ENCODE measurements around the gene CRLF1. TPM values are rescaled to one million over a fixed set of nuclear protein-coding genes. Genes with fewer than 3 reads are reported as not detected.

CRLF1 gene
- total RNA-seq, 2 donors from 2014 or later: 10.4 to 10.5 TPM

DNA sequence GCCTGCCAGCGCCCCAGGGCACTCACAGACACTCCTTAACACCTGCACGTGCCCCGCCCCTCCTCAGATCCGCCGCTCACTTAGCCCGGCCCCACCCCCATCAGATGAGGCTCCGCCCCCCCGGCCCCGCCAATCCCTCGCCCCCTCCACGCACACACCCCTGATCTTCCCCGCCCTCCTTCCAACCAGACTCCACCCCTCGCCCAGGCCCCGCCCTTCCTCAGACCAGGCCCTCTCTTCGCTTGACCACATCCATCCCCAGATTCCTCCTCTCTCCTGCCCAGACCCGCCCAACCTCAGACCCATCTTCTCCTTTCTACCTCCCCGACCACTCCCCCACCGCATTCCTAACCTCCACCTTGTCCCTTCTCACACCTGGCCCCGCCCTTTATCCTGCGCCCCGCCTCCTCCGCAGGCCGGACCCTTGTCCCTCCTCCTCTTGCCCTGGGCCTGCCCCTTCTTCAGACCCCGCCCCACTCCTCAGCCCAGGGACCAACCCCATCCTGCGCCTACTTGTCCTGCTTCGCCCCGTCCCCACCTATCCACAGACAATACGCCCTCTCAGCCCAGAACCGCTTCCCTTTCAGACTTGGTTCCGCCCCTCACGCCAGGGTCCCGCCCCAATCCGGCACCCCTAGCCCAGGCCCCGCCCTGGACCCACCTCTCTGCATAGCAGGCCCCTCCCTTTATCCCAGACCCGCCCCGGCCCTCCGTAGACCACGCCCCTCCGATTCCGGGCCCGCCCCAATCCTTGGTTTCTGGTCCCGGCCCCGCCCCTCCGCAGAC lies 29.8 kb upstream of the CRLF1 start:
- H3K27me3 ChIP-seq (ENCODE audit: control insufficient read depth, insufficient read depth, low read length, poor library complexity, severe bottlenecking): peaks cover 15% of the 10 kb centered on the region
- peak overlapping the region; percentile 74 for H3K4me3 Mint-ChIP-seq
- H3K9ac ChIP-seq (ENCODE audit: extremely low read depth, low read length, poor library complexity, severe bottlenecking): no peak overlapping the region
- DNase-seq: peak; percentile 100
- peak overlapping the region; percentile 84 for H3K27ac Mint-ChIP-seq
- no peaks in the 10 kb centered on the region for H3K9me3 ChIP-seq (ENCODE audit: control insufficient read depth, low read length)
- H3K36me3 ChIP-seq (ENCODE audit: control insufficient read depth, insufficient read depth, low read length): no peaks in the 10 kb centered on the region
- H3K4me3 ChIP-seq (ENCODE audit: low read length): peak overlapping the region; percentile 86
- 1 to 3% methylated on average over 10 to 40 of the region's 44 CpGs for WGBS, 2 experiments (ENCODE audit: insufficient coverage in 1 of 2, insufficient read length in 1 of 2)
- H3K4me1 Mint-ChIP-seq: peaks cover 4% of the 10 kb centered on the region
- H3K27ac ChIP-seq (ENCODE audit: low read depth, low read length): no peak overlapping the region
- H3K27me3 Mint-ChIP-seq (ENCODE audit: insufficient read depth): peaks cover 26% of the 10 kb centered on the region
- TF ChIP-seq, protein P1, sequence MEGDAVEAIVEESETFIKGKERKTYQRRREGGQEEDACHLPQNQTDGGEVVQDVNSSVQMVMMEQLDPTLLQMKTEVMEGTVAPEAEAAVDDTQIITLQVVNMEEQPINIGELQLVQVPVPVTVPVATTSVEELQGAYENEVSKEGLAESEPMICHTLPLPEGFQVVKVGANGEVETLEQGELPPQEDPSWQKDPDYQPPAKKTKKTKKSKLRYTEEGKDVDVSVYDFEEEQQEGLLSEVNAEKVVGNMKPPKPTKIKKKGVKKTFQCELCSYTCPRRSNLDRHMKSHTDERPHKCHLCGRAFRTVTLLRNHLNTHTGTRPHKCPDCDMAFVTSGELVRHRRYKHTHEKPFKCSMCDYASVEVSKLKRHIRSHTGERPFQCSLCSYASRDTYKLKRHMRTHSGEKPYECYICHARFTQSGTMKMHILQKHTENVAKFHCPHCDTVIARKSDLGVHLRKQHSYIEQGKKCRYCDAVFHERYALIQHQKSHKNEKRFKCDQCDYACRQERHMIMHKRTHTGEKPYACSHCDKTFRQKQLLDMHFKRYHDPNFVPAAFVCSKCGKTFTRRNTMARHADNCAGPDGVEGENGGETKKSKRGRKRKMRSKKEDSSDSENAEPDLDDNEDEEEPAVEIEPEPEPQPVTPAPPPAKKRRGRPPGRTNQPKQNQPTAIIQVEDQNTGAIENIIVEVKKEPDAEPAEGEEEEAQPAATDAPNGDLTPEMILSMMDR (conservative IDR thresholded peaks at IDR 0.05): no peak
- no peaks in the 10 kb centered on the region for H3K36me3 Mint-ChIP-seq (ENCODE audit: low read depth)
- no peaks in the 10 kb centered on the region for H3K9me3 Mint-ChIP-seq
- H3K4me1 ChIP-seq (ENCODE audit: control insufficient read depth, insufficient read depth, low read length): no peaks in the 10 kb centered on the region

DNA sequence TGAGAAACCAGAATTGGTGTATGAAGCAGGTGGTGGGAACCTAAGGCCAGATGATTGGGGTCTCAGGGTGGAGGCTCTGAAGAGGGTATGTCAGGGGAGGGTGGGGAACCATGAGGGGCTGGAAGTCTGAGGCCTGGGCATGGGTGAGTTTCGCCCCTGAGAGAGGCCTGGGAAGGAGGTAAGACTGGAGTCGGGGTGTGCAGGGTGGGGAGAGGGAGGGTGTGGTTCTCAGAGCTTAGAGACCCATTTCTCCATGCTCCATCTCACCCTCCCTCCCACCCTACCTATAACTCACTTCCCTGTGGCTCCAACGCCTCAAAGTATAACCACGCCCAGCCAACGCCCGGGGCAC lies 29.2 kb upstream of the CRLF1 start:
- H3K9ac ChIP-seq (ENCODE audit: extremely low read depth, low read length, poor library complexity, severe bottlenecking): no peak overlapping the region
- 16 to 28% methylated on average over 2 to 5 of the region's 6 CpGs for WGBS, 2 experiments (ENCODE audit: insufficient coverage in 1 of 2, insufficient read length in 1 of 2)
- no peaks in the 10 kb centered on the region for H3K9me3 ChIP-seq (ENCODE audit: control insufficient read depth, low read length)
- Mint-ChIP-seq H3K27ac (peak overlapping the region; percentile 84), H3K27me3 (ENCODE audit: insufficient read depth) (peaks cover 26% of the 10 kb centered on the region), H3K36me3 (ENCODE audit: low read depth) (no peaks in the 10 kb centered on the region), H3K4me3 (peak overlapping the region; percentile 74), H3K9me3 (no peaks in the 10 kb centered on the region), H3K4me1 (peaks cover 4% of the 10 kb centered on the region)
- H3K4me3 ChIP-seq (ENCODE audit: low read length): no peak overlapping the region
- no peaks in the 10 kb centered on the region for H3K4me1 ChIP-seq (ENCODE audit: control insufficient read depth, insufficient read depth, low read length)
- DNase-seq: no peak
- no peaks in the 10 kb centered on the region for H3K36me3 ChIP-seq (ENCODE audit: control insufficient read depth, insufficient read depth, low read length)
- no peak overlapping the region for H3K27ac ChIP-seq (ENCODE audit: low read depth, low read length)
- TF ChIP-seq, protein P1 (conservative IDR thresholded peaks at IDR 0.05): no peak
- peaks cover 15% of the 10 kb centered on the region for H3K27me3 ChIP-seq (ENCODE audit: control insufficient read depth, insufficient read depth, low read length, poor library complexity, severe bottlenecking)

DNA sequence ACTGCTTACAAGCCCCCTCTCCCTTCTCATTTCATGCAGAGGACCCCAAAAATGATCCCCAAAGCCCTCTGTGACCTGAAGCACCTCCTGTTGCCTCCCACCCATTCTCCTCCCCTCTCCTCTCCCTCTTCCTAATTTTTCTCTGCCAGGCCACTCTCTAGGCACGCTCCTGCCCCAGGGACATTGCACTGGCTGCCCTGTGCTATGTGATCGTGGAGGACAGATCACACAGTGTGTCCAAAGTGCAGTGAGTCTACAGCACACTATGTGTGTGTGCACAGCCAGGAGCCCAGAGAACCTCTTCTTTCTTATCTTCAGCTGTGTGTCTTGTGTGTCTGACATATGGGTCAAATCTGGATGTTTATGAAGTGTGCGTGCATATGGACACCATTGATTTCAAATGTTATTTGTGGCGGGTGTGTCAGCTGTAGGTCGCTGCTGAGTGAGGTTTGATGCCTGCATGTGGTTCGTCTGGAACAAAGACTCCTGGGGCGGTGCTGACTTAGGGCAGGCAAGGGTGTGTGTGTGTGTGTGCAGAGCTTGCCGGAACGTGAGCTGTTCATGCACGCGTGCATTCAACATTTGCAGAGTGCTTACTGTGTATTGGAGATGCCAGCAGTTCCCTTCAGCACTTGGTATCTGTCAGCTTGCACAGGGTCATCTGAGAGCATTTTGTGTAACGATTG lies 28.2 kb upstream of the CRLF1 start:
- TF ChIP-seq, protein P1 (conservative IDR thresholded peaks at IDR 0.05): no peak
- no peak overlapping the region for H3K4me3 ChIP-seq (ENCODE audit: low read length)
- 80 to 90% methylated on average over 8 to 12 of the region's 12 CpGs for WGBS, 2 experiments (ENCODE audit: insufficient coverage in 1 of 2, insufficient read length in 1 of 2)

More for the DNA sequence above, 28.2 kb upstream of the CRLF1 start:
- Histone ChIP-seq H3K9me3 (ENCODE audit: control insufficient read depth, low read length) (no peaks in the 10 kb centered on the region), H3K27me3 (ENCODE audit: control insufficient read depth, insufficient read depth, low read length, poor library complexity, severe bottlenecking) (peaks cover 15% of the 10 kb centered on the region), H3K36me3 (ENCODE audit: control insufficient read depth, insufficient read depth, low read length) (no peaks in the 10 kb centered on the region), H3K27ac (ENCODE audit: low read depth, low read length) (no peak overlapping the region), H3K9ac (ENCODE audit: extremely low read depth, low read length, poor library complexity, severe bottlenecking) (no peak overlapping the region), H3K4me1 (ENCODE audit: control insufficient read depth, insufficient read depth, low read length) (no peaks in the 10 kb centered on the region)
- peaks cover 4% of the 10 kb centered on the region for H3K4me1 Mint-ChIP-seq
- H3K36me3 Mint-ChIP-seq (ENCODE audit: low read depth): no peaks in the 10 kb centered on the region
- no peak overlapping the region for H3K27ac Mint-ChIP-seq
- no peak for DNase-seq
- no peak overlapping the region for H3K4me3 Mint-ChIP-seq
- H3K9me3 Mint-ChIP-seq: no peaks in the 10 kb centered on the region
- H3K27me3 Mint-ChIP-seq (ENCODE audit: insufficient read depth): peaks cover 29% of the 10 kb centered on the region
